Measurements from ENCODE around the gene BFSP2. TPM values are rescaled to one million over a fixed set of nuclear protein-coding genes. Genes with fewer than 3 reads are reported as not detected.
A peak's percentile ranks its signal among the peaks of the same experiment; 100 is the strongest.

The BFSP2 gene
- total RNA-seq, 1 donor from 2014 or later: not detected

DNA sequence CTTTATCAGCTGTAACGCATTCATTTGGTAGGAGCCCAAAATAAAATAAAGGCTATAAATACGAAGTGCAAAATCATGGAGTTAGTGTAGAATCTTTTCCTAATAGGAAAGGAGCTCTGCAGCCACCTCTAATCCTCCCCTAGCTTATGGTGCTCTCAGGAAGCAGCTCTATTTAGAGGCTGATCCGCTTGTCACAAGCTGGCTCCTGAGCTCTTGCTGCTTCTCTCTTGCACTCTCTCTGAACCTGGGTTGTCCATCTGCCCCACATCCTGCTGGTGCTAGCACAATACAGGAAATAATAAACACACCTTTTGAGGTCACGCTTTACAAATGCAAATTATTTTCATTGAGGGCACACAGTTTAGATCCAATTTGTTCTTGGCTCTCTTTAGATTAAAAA lies 37.3 kb upstream of the BFSP2 start:
- Mint-ChIP-seq H3K4me1 (ENCODE audit: unreplicated experiment) (no peaks in the 10 kb centered on the region), H3K4me3 (ENCODE audit: unreplicated experiment) (no peak overlapping the region), H3K9me3 (ENCODE audit: unreplicated experiment) (no peaks in the 10 kb centered on the region), H3K36me3 (ENCODE audit: unreplicated experiment) (no peaks in the 10 kb centered on the region), H3K27ac (ENCODE audit: unreplicated experiment) (no peak overlapping the region), H3K27me3 (ENCODE audit: unreplicated experiment) (peaks cover 52% of the 10 kb centered on the region)
- TF ChIP-seq, protein P1, sequence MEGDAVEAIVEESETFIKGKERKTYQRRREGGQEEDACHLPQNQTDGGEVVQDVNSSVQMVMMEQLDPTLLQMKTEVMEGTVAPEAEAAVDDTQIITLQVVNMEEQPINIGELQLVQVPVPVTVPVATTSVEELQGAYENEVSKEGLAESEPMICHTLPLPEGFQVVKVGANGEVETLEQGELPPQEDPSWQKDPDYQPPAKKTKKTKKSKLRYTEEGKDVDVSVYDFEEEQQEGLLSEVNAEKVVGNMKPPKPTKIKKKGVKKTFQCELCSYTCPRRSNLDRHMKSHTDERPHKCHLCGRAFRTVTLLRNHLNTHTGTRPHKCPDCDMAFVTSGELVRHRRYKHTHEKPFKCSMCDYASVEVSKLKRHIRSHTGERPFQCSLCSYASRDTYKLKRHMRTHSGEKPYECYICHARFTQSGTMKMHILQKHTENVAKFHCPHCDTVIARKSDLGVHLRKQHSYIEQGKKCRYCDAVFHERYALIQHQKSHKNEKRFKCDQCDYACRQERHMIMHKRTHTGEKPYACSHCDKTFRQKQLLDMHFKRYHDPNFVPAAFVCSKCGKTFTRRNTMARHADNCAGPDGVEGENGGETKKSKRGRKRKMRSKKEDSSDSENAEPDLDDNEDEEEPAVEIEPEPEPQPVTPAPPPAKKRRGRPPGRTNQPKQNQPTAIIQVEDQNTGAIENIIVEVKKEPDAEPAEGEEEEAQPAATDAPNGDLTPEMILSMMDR (IDR thresholded peaks at IDR 0.05): no peak
- DNase-seq (ENCODE audit: extremely low spot score, unreplicated experiment): no peak

DNA sequence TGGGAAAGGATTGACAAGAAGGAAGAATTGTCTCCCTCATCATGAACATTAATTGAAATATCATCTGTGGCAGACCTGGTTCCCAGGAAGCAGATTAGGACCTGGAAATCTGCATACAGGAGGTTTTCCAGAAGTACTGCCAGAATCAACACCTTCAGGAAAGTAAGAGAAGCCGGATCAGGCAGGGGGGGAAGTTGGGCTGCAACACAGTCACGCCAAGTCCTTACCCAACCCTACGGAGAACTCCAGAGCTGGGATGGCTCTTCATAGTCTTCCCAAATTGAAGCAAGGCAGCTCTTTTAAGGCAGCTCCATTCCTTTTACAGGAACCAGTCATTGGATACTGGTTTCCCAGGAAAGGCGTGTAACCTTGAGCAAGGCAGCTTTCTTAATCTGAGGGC lies 35.2 kb upstream of the BFSP2 start:
- H3K4me3 Mint-ChIP-seq (ENCODE audit: unreplicated experiment): no peak overlapping the region
- H3K36me3 Mint-ChIP-seq (ENCODE audit: unreplicated experiment): no peaks in the 10 kb centered on the region
- DNase-seq (ENCODE audit: extremely low spot score, unreplicated experiment): peak; percentile 27
- H3K4me1 Mint-ChIP-seq (ENCODE audit: unreplicated experiment): no peaks in the 10 kb centered on the region
- peaks cover 50% of the 10 kb centered on the region for H3K27me3 Mint-ChIP-seq (ENCODE audit: unreplicated experiment)
- TF ChIP-seq, protein P1 (IDR thresholded peaks at IDR 0.05): no peak
- H3K9me3 Mint-ChIP-seq (ENCODE audit: unreplicated experiment): no peaks in the 10 kb centered on the region
- no peak overlapping the region for H3K27ac Mint-ChIP-seq (ENCODE audit: unreplicated experiment)

- Mint-ChIP-seq H3K36me3 (ENCODE audit: unreplicated experiment) (no peaks in the 10 kb centered on the region), H3K4me1 (ENCODE audit: unreplicated experiment) (no peaks in the 10 kb centered on the region), H3K9me3 (ENCODE audit: unreplicated experiment) (no peaks in the 10 kb centered on the region), H3K4me3 (ENCODE audit: unreplicated experiment) (no peak overlapping the region), H3K27me3 (ENCODE audit: unreplicated experiment) (peaks cover 37% of the 10 kb centered on the region), H3K27ac (ENCODE audit: unreplicated experiment) (no peak overlapping the region)
- TF ChIP-seq, protein P1 (IDR thresholded peaks at IDR 0.05): no peak
- no peak for DNase-seq (ENCODE audit: extremely low spot score, unreplicated experiment)
Measured at GRCh38 chr3:133366921-133367320, 32.9 kb upstream of the BFSP2 start.

GRCh38 chr3:133367403-133367802 lies 32.5 kb upstream of the BFSP2 start:
- H3K36me3 Mint-ChIP-seq (ENCODE audit: unreplicated experiment): no peaks in the 10 kb centered on the region
- no peak overlapping the region for H3K4me3 Mint-ChIP-seq (ENCODE audit: unreplicated experiment)
- no peaks in the 10 kb centered on the region for H3K4me1 Mint-ChIP-seq (ENCODE audit: unreplicated experiment)
- no peak overlapping the region for H3K27ac Mint-ChIP-seq (ENCODE audit: unreplicated experiment)
- DNase-seq (ENCODE audit: extremely low spot score, unreplicated experiment): peak; percentile 69
- peaks cover 37% of the 10 kb centered on the region for H3K27me3 Mint-ChIP-seq (ENCODE audit: unreplicated experiment)
- H3K9me3 Mint-ChIP-seq (ENCODE audit: unreplicated experiment): no peaks in the 10 kb centered on the region
- TF ChIP-seq, protein P1 (IDR thresholded peaks at IDR 0.05): no peak

GRCh38 chr3:133367956-133368355 lies 31.9 kb upstream of the BFSP2 start:
- H3K9me3 Mint-ChIP-seq (ENCODE audit: unreplicated experiment): no peaks in the 10 kb centered on the region
- no peaks in the 10 kb centered on the region for H3K36me3 Mint-ChIP-seq (ENCODE audit: unreplicated experiment)
- H3K4me3 Mint-ChIP-seq (ENCODE audit: unreplicated experiment): no peak overlapping the region
- peaks cover 33% of the 10 kb centered on the region for H3K27me3 Mint-ChIP-seq (ENCODE audit: unreplicated experiment)
- no peak overlapping the region for H3K27ac Mint-ChIP-seq (ENCODE audit: unreplicated experiment)
- no peaks in the 10 kb centered on the region for H3K4me1 Mint-ChIP-seq (ENCODE audit: unreplicated experiment)
- TF ChIP-seq, protein P1 (IDR thresholded peaks at IDR 0.05): no peak
- DNase-seq (ENCODE audit: extremely low spot score, unreplicated experiment): peak; percentile 40
